OCI-LY3 (cell line): ENCODE results near the gene ELMO1.

ENCODE experiments used
- H2AFZ ChIP-seq: fragments of 200-600, 300-600 bp; shearing (Covaris generic); 2 replicates; pipeline ENCODE4 v1.6.0; 2014; ENCODE audit warnings: antibody characterized with exemption, low read depth, low read length
- H3K27ac ChIP-seq: fragments of 200-600, 300-600 bp; sonication (generic); 2 replicates; pipeline ENCODE4 v1.5.1; 2014; ENCODE audit warnings: mild to moderate bottlenecking, low read length, moderate library complexity, mixed read lengths
- H3K27me3 ChIP-seq: fragments of 200-600, 300-600 bp; sonication (generic); 2 replicates; pipeline ENCODE4 v1.6.1; 2014; ENCODE audit warnings: low read depth, low read length, mixed read lengths
- H3K36me3 ChIP-seq: fragments of 200-600, 300-600 bp; sonication (generic); replicated peaks from 2 replicates; pipeline ENCODE3; 2014; ENCODE audit warnings: low read depth, low read length, mixed read lengths
- H3K4me1 ChIP-seq: fragments of 300-600, 200-600 bp; sonication (generic); 2 replicates; pipeline ENCODE4 v1.6.1; 2014; ENCODE audit warnings: low read length, mixed read lengths
- H3K4me2 ChIP-seq: fragments of 200-600, 300-600 bp; sonication (generic); 2 replicates; pipeline ENCODE4 v1.6.1; 2014; ENCODE audit warnings: low read length, mixed read lengths
- H3K4me3 ChIP-seq: fragments of 300-600, 200-600 bp; sonication (generic); 2 replicates; pipeline ENCODE4 v1.5.1; 2014; ENCODE audit warnings: antibody characterized with exemption, mild to moderate bottlenecking, low read length, moderate library complexity
- H3K79me2 ChIP-seq: fragments of 300-600, 200-600 bp; shearing (Covaris generic); 2 replicates; pipeline ENCODE4 v1.6.1; 2014; ENCODE audit warnings: mild to moderate bottlenecking, low read length, mixed read lengths
- H3K9ac ChIP-seq: fragments of 300-600, 200-600 bp; shearing (Covaris generic); 2 replicates; pipeline ENCODE4 v1.6.0; 2014; ENCODE audit warnings: mild to moderate bottlenecking, low read length, moderate library complexity
- H3K9me3 ChIP-seq: fragments of 200-600, 300-600 bp; shearing (Covaris generic); 2 replicates; pipeline ENCODE4 v1.6.1; 2014; ENCODE audit warnings: low read length, mixed read lengths; ENCODE audit not compliant: insufficient read depth
- H4K20me1 ChIP-seq: fragments of 200-600, 300-600 bp; sonication (generic); 2 replicates; pipeline ENCODE4 v1.6.1; 2016; ENCODE audit warnings: low read length, mixed read lengths; ENCODE audit not compliant: insufficient read depth
- EZH2phosphoT487 ChIP-seq: fragments of 200-600 bp; shearing (Covaris generic); IDR thresholded peaks from 2 replicates; pipeline ENCODE4 v1.6.1; 2018; ENCODE audit warnings: antibody characterized with exemption, mixed run types, low read depth
- TF ChIP-seq, protein P1 (sequence below): fragments of 200-600, 300-600 bp; sonication (generic); IDR thresholded peaks from 2 replicates; pipeline ENCODE4 v1.5.1; 2014; ENCODE audit warnings: antibody characterized with exemption, low read length, low read depth

The ELMO1 gene

DNA sequence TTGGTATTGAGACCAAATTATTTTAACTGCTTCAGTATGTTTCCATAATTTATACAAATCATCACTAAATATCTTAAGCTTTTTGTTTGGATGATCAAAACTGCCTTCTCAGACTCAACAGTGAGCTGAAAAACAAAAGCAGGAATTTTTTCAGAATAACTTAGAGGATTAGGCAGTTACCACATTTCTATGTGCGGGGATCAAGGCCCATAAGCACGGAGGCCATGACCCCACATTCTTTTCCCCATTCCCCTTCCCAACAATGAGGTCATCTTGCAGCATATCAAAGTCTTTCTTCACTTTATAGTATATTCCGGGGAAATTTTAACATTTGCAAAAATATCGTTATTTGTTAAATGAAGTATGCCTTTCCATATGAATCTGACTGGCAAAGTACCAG, 125.8 kb downstream of the ELMO1 start:
- peaks cover 99% of the 10 kb centered on the region for H3K79me2 ChIP-seq
- no peak for TF ChIP-seq EZH2phosphoT487
- TF ChIP-seq, protein P1, sequence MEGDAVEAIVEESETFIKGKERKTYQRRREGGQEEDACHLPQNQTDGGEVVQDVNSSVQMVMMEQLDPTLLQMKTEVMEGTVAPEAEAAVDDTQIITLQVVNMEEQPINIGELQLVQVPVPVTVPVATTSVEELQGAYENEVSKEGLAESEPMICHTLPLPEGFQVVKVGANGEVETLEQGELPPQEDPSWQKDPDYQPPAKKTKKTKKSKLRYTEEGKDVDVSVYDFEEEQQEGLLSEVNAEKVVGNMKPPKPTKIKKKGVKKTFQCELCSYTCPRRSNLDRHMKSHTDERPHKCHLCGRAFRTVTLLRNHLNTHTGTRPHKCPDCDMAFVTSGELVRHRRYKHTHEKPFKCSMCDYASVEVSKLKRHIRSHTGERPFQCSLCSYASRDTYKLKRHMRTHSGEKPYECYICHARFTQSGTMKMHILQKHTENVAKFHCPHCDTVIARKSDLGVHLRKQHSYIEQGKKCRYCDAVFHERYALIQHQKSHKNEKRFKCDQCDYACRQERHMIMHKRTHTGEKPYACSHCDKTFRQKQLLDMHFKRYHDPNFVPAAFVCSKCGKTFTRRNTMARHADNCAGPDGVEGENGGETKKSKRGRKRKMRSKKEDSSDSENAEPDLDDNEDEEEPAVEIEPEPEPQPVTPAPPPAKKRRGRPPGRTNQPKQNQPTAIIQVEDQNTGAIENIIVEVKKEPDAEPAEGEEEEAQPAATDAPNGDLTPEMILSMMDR: no peak
- no peak overlapping the region for H3K4me2 ChIP-seq
- no peak overlapping the region for H2AFZ ChIP-seq
- no peak overlapping the region for H3K27ac ChIP-seq
- peaks cover 88% of the 10 kb centered on the region for H4K20me1 ChIP-seq
- no peak overlapping the region for H3K4me3 ChIP-seq
- no peaks in the 10 kb centered on the region for H3K27me3 ChIP-seq
- H3K9me3 ChIP-seq: no peaks in the 10 kb centered on the region
- H3K4me1 ChIP-seq: peaks cover 29% of the 10 kb centered on the region
- H3K9ac ChIP-seq: no peak overlapping the region
- H3K36me3 ChIP-seq: peaks cover 48% of the 10 kb centered on the region

- Histone ChIP-seq H3K79me2 (peaks cover 99% of the 10 kb centered on the region), H3K4me1 (peaks cover 27% of the 10 kb centered on the region), H3K27me3 (no peaks in the 10 kb centered on the region), H3K27ac (no peak overlapping the region), H3K9ac (no peak overlapping the region), H3K4me3 (no peak overlapping the region), H3K4me2 (no peak overlapping the region), H4K20me1 (peaks cover 87% of the 10 kb centered on the region), H3K9me3 (no peaks in the 10 kb centered on the region), H2AFZ (no peak overlapping the region), H3K36me3 (peaks cover 45% of the 10 kb centered on the region)
- TF ChIP-seq, protein P1: no peak
- TF ChIP-seq EZH2phosphoT487: no peak
Observed at GRCh38 chr7:37320848-37321468, 127.7 kb downstream of the ELMO1 start.

GRCh38 chr7:37320140-37320847, 128.4 kb downstream of the ELMO1 start:
- TF ChIP-seq, protein P1: no peak
- TF ChIP-seq EZH2phosphoT487: no peak
- H3K27ac ChIP-seq: no peak overlapping the region
- H3K4me1 ChIP-seq: peaks cover 33% of the 10 kb centered on the region
- no peaks in the 10 kb centered on the region for H3K27me3 ChIP-seq
- peaks cover 43% of the 10 kb centered on the region for H3K36me3 ChIP-seq
- H3K9ac ChIP-seq: no peak overlapping the region
- H2AFZ ChIP-seq: no peak overlapping the region
- no peak overlapping the region for H3K4me2 ChIP-seq
- H4K20me1 ChIP-seq: peaks cover 86% of the 10 kb centered on the region
- H3K9me3 ChIP-seq: no peaks in the 10 kb centered on the region
- peaks cover 99% of the 10 kb centered on the region for H3K79me2 ChIP-seq
- H3K4me3 ChIP-seq: no peak overlapping the region

GRCh38 chr7:37318541-37318940, 130.1 kb downstream of the ELMO1 start:
- no peak overlapping the region for H3K27ac ChIP-seq
- peaks cover 33% of the 10 kb centered on the region for H3K4me1 ChIP-seq
- H4K20me1 ChIP-seq: peaks cover 86% of the 10 kb centered on the region
- H3K9me3 ChIP-seq: no peaks in the 10 kb centered on the region
- no peak overlapping the region for H3K4me3 ChIP-seq
- no peak overlapping the region for H2AFZ ChIP-seq
- H3K27me3 ChIP-seq: no peaks in the 10 kb centered on the region
- 0 out of 2 replicates have a peak overlapping the region, but pooled peaks have one; percentile 14 for H3K4me2 ChIP-seq
- TF ChIP-seq, protein P1: no peak
- no peak for TF ChIP-seq EZH2phosphoT487
- H3K9ac ChIP-seq: no peak overlapping the region
- peaks cover 48% of the 10 kb centered on the region for H3K36me3 ChIP-seq
- peaks cover 99% of the 10 kb centered on the region for H3K79me2 ChIP-seq
